H1 (cell line): ENCODE measurements around the gene MVK. TPM values are rescaled to one million over a fixed set of nuclear protein-coding genes. Genes with fewer than 3 reads are reported as not detected.

ENCODE experiments used
- CHD2 ChIP-seq: IDR thresholded peaks from 2 replicates; pipeline ENCODE4 v1.6.1; 2012; ENCODE audit warnings: low read length, improper control_type of control experiment
- CREB1 ChIP-seq: IDR thresholded peaks from 2 replicates; pipeline ENCODE4 v1.6.1; 2012; ENCODE audit warnings: inconsistent platforms
- HDAC6 ChIP-seq: IDR thresholded peaks from one replicate; pipeline ENCODE4 v1.7.1; 2012; ENCODE audit warnings: low read depth, mild to moderate bottlenecking, inconsistent platforms, low read length, moderate library complexity
- PHF8 ChIP-seq: fragments of 200-600 bp; sonication (generic); conservative IDR thresholded peaks from 2 replicates; pipeline ENCODE4 v1.7.1; 2012; ENCODE audit warnings: low read depth, mild to moderate bottlenecking, inconsistent platforms, low read length, moderate library complexity
- POU5F1 ChIP-seq: IDR thresholded peaks from 2 replicates; pipeline ENCODE4 v1.6.1; 2011; ENCODE audit warnings: low read depth, mild to moderate bottlenecking, low read length, moderate library complexity
- RNF2 ChIP-seq: fragments of 200-900, 300-1000 bp; sonication (generic); IDR thresholded peaks from 2 replicates; pipeline ENCODE4 v1.7.1; 2016; ENCODE audit warnings: borderline replicate concordance, low read depth, mild to moderate bottlenecking, antibody characterized with exemption, low read length; ENCODE audit not compliant: poor library complexity, severe bottlenecking; ENCODE audit errors: missing control alignments
- SP1 ChIP-seq: IDR thresholded peaks from 2 replicates; pipeline ENCODE4 v1.6.1; 2011; ENCODE audit warnings: low read depth, low read length
- polyA plus RNA-seq, 7 experiments: library from polyadenylated mRNA; depleted of rRNA in 3 of 7; stranded (reverse) in 5 of 7; unstranded in 2 of 7; fragments of >200 nt in 5 of 7; fragments of 200-250 nt in 2 of 7; gene quantifications; 1 replicate in 5 of 7; 2 replicates in 1 of 7; 4 replicates in 1 of 7; pipeline versions ENCODE4 v1.2.1 to v1.2.3, GENCODE V29; 2011 to 2013; ENCODE audit warnings: missing spikeins in 2 of 7, mixed read lengths in 2 of 7
- total RNA-seq: library from RNA; stranded (reverse); fragmentation: NEBNext Ultra II Directional; extraction: Animal tissue kit (Norgen Biotek cat#: 25700); gene quantifications from 2 replicates; pipeline ENCODE4 v1.2.1, GENCODE V29; 2021

Gene MVK
- total and polyA plus RNA-seq, 2 of the 8 experiments (the other 6 are each of a cell fraction or from before 2014, with no cell fraction given), result 15.7 to 20.9 TPM

DNA sequence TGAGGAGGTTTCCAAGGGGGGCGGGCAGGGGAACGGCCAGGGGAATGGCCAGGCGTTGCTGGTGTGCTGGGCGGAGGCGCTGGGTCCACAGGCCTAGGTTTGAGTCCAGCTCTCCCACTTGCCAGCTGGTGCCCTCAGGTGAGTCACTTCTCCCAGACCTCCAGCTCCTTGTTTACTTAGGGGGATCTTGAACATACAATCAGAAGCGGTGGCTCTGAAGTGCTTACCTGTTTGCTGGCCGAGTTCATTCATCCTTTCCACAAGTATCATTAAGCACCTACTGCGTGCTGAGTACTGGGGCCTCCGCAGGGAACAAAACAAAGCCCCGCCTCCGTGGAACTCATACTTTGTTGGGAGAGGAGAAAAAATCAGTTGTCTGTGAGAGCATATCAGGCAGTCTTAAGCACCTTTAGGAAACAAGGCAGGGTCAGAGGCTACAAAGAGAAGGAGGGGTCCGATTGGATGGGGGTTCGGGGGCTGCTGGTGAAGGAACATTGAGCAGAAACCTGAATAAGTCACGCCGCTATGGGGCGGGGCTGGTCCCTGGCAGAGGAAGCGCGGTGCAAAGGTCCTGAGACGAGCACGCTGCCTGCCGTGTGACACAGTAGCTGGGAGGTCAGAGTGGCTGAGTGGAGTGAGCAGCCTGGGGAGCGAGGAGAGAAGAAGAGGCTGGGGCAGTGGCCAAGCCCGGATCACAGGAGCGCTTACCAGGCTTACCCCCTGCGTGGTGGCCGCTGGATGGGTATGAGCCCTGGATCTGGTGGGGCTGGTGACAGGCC is 15.1 kb downstream of the MVK start (continued):
- TF ChIP-seq POU5F1 (no peak), RNF2 (no peak), PHF8 (no peak), CREB1 (no peak), HDAC6 (no peak), SP1 (no peak), CHD2 (no peak)
- TF ChIP-seq, all 59 proteins: peak for 0
